Activated CD4-positive, CD25-positive, alpha-beta regulatory T cell treated with anti-CD3 and anti-CD28 coated beads, Interleukin-2, amount 50 U/mL, for 24 hours (primary cell): ENCODE measurements around the gene NR3C1.

Experiments
- ATAC-seq, 2 donors: fragments of 150-1000 bp; cut with Tn5 transposase; one replicate each; pipeline ENCODE4 v1.10.0; 2021; ENCODE audit warnings: mild to moderate bottlenecking in 1 of 2, moderate library complexity in 1 of 2

NR3C1 gene

DNA sequence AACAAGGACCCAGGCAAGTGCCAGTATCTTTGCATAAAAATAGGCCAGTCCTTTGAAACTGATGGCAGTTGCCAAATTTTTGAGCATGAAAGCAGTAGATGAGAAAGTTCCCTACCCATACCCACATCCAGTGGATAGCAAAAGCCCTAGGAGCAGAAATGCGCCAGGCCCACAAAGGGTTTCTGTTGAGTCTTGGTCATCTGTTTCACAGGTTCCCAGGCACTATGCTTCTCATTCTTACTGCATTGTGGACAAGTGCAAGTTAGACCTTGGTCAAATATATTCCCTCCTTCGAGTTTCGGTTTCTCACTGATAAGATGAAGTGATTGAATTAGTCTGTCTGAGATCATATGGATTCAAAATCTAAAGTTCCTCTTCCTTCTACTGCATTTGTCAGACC lies 152.3 kb downstream of the NR3C1 start:
- ATAC-seq: no peak

DNA sequence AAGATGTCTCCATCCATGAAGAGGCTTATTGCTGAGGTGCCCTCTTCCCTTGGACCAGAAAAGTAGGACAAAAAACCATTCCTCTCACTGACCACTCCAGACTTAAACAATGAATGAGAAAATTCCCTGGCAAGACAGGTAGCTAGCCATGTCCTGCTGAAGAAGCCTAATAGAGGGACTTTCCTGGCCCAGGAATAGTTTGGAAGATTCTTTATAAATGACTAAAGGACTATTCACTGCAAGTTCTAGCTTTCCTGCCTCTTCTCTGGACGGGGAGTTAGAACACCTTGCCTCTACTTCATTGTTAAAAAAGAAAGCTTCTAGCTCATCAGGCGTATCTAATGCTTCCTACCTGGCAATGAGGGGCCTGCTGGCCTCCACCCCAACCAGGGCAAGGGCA lies 153.6 kb downstream of the NR3C1 start:
- ATAC-seq: no peak

DNA sequence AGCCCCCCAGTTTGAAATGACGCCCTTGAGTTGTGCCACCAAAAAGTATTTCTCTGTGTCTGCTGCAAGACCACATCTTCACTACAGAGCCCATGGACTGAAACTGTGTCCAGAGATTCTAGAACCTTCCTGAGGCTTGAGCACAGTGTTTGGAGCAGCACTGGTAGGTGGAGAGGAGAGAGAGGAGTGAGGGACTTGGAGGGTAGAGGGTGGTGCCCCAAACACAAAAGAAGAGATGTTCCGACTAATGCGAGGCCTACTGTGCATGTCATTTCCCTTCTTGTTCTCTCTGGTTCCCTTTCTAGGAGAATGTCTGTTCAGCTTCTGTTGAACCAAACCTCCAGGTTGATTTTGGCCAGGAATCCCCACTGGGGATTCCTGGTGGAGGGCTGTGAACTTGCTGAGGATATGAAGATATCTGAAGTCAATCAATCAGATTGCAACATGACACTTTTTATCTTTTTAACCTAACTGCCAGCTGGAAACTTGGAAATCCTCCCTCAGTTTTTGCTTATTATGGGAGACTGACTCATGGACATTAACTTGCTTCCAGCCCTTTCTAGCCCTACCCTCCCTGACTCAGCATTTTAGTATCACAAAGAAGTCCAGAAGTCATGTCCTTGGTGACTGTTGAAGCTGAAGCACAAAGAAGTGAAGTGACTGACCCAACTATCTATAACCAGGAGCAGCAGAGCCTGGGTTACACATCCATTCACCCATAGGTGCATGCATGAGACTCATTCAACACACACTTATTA lies 154.5 kb downstream of the NR3C1 start:
- ATAC-seq: no peak

DNA sequence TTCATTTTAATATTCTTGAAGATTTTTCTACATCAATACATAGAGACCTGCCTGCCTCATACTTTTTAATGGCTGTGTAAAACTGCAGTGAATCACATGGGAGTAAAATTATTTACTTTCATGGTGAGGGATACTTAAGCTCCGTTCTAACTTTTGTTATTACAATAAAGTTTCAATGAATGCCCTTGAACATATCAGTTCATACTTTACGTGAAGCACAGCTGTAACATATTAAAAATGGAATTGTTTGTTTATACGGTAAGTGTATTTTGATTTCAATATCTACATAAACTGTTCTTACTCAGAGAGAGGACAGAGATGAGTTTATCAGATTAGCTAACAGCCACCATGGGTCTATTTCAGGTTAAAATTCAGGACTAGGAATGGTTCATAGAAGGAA lies 155.1 kb downstream of the NR3C1 start:
- ATAC-seq: no peak

DNA sequence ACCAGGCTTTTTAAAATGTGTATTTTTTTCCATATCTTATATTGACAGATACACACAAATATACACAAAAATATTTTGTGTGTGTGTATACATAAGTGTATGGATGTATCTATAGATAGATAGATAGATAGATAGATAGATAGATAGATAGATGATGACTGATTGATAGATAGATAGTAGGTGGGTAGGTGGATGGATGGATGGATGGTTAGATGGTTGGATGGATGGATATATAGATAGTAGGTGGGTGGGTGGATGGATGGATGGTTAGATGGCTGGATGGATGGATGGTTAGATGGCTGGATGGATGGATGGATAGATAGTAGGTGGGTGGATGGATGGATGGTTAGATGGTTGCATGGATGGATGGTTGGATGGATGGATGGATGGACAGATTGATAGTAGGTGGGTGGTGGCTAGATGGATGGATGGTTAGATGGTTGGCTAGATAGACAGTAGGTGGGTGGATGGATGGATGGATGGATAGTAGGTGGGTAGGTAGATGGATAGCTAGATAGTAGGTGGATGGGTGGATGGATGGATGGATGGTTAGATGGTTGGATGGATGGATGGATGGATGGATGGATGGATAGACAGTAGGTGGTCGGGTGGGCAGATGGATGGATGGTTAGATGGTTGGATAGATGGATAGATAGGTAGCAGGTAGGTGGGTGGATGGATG lies 156.2 kb downstream of the NR3C1 start:
- no peak for ATAC-seq

DNA sequence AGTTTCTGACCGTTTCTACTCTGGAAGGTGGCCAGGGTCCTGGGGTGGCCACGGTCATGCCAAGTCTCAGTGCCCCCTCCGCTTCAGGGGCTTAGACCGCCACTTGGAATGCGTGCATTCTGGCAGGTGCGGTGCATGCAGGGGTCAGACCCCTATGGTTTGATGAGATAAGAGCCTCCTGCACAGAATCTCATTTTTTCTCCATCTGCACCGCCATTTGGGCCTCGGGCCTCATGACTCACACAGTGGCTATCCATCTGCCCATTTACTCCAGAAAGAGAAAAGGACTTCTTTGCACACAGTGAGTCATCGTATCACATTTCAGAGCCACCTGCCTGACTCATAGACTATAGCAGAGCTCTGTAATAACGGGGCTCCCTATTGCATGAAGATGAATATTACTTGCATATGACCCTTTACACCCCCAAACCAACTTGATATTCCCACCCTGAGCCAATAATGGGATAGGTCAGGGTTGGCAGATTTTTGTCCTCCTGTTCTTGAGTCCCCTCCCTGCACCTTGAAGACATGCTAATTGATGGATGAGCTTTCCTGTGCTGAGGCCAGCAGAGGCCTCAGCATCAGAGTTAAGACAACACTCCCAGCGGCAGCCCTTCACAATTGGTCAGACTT lies 157.4 kb downstream of the NR3C1 start:
- ATAC-seq: peak in 1 of 2 donors; percentile 35

DNA sequence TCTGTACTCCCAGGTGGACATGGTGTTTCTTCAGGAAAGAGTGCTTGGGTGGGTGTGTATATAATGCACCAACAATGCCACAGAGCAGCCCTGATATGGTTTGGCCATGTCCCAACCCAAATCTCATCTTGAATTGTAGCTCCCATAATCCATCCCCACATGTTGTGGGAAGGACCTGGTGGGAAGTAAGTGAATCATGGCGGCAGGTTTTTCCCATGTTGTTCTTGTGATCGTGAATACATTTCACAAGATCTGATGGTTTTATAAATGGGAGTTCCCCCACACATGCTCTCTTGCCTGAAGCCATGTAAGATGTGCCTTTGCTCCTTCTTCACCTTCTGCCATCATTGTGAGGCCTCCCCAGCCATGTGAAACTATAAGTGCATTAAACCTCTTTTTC lies 158.5 kb downstream of the NR3C1 start:
- ATAC-seq: no peak

DNA sequence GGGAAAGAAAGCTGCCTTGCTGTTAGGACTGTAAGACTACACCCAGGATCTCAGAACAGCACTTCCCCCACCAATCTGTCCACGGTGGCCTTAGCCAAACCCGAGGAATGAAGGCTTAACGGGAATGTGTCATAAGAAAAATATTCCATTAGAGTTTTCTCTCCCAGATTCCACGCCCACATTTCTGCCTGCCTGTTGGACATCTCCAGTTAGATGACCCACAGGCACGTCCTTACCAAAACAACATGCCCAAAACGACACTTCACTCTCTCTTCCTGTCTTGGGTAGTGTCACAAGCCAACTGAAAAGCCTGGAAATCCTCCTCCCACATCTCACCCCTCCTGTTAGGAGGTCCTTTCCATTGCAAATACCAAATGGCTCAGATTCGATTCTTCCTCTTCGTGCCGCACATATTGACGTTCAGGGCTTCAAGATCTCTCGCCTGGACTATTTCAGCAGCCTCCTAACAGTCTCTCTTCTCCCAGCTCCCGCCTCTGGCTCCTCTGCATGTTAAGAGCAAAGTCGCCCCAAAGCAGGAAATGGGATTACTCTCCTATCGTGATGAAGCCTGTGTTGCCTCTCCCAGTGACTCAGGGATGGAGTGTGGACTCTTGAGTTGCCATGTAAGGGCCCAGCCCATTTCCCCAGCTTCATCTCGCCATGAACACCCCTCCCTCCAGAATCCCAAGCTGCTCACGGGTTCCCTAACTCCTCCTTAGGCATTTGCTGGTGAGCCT lies 159.3 kb downstream of the NR3C1 start:
- ATAC-seq: no peak

DNA sequence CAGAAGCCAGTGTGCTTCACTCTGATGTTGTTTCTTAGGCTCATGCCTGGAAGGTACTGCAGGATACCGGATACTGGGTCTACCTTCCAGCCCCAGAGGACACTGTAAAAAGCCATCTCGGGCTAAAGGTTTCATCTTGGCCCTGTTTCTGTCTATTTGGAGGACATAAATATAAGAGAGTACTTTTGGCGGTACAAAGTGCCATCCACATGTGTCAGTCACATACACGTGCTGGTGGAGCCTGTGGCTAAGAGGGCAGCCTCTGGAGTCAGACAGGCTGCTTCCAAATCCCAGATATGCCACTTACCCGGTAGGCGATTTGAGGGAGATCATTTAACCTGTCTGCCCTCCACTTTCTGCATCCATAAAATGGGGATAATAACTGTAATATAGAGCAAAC lies 160.4 kb downstream of the NR3C1 start:
- no peak for ATAC-seq

DNA sequence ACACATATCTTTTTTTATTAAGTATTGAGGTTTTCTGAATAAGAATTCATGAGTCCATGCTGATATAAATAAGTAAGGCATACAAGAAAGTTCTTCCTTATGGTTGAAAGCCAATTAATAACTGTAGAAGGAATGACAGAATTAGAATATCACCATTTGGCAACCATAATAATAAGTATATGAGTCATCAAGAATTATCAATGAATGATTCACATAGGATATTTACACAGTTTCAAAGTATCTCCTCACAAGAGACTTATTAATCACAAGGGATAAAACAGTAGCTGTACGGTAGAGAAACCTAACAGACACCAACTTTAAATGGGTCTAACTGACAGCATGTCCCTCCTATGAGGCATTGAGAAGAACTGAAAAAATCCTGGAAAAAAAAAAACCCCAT lies 161.6 kb downstream of the NR3C1 start:
- peak; percentile 53 to 63 for ATAC-seq

DNA sequence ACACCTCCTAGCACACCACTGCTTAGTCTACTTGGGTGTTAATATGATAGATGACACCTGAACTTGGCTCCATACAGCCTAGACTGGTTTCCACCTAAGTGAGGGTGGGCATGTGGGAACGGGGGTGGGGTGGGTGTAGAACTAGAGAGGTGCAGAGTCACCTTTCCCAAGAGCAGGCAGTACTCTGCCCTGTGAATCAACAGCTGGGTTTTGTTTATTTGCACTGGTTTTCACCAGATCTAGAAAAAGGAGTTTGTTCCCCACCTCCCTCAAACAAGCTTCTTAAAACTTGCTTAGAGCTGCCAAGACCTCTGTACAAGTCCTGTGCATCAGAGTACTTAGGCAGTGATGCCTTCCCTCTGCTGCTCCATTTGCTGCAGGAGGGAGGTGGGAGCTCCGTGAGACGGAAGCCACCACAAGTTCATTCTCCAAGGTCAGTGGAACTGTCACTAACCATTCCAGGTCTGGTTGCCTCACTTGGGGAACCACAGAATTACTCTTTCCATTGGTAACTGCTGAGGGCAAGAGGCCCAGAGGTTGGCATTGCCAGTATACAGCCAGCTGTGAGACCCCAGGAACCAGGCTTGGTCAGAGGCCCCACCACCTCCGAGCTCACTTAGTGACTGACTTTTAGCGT lies 163.5 kb downstream of the NR3C1 start:
- no peak for ATAC-seq

DNA sequence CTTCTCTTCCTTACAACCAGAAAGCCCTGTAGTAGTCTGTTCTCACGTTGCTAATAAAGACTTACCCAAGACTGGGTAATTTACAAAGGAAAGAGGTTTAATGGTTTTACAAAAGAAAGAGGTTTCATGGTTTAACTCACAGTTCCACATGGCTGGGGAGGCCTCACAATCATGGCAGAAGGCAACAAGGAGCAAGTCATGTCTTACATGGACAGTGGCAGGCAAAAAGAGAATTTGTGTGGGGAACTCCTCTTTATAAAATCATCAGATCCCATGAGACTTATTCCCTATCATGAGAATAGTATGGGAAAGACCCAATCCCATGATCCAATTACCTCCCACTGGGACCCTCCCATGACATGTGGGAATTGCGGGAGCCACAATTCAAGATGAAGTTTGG lies 164.9 kb downstream of the NR3C1 start:
- no peak for ATAC-seq

DNA sequence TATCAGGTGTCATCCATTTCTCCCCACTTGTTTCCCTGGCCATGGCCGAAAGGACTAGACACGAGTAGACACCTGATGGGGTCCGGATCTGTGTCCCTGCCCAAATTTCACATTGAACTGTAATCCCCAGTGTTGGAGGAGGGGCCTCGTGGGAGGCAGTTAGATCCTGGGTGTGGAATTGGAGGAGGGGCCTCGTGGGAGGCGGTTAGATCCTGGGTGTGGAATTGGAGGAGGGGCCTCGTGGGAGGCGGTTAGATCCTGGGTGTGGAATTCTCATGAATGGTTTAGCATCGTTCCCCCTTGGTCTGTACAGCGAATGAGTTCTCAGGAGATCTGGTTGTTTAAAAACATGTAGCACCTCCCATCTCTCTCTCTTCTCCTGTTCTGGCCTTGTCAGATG lies 165.8 kb downstream of the NR3C1 start:
- no peak for ATAC-seq

DNA sequence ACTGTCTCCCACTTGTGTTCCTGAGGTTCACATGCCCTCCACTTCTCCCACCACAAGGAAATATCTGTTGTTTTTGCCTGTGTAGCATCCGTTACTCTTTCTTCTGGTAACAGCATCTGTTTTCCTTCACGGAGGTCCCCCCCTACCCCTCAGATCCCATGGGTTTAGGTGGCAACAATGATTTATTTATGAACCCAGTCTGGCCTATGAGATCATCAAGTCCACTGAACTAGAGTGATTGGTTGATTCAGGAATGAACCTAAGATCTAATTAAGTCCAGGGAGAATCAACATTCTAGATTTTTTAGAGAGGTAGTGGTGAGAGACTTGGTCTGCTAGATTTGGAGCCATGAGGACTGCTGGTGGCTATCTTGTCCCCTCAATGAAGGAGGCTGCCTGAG lies 166.8 kb downstream of the NR3C1 start:
- no peak for ATAC-seq

DNA sequence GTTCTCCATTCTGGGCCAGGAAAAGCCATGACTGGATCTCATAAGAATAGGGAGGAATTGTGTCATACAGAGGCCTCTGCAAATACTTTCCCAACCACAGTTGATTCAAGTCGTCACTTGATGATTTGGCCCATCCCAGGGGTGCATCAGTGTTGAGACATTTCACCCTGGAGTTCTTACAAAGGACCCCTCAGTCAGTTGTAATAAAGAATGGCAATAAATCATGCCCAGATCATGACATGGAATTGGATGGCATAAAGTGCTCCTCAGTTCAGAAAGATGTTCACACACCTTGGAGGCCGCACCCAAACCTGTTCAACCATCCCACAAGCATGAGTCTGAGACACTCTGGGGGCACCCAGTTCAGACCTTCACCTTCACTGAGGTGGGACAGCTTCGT lies 168.1 kb downstream of the NR3C1 start:
- ATAC-seq: no peak

DNA sequence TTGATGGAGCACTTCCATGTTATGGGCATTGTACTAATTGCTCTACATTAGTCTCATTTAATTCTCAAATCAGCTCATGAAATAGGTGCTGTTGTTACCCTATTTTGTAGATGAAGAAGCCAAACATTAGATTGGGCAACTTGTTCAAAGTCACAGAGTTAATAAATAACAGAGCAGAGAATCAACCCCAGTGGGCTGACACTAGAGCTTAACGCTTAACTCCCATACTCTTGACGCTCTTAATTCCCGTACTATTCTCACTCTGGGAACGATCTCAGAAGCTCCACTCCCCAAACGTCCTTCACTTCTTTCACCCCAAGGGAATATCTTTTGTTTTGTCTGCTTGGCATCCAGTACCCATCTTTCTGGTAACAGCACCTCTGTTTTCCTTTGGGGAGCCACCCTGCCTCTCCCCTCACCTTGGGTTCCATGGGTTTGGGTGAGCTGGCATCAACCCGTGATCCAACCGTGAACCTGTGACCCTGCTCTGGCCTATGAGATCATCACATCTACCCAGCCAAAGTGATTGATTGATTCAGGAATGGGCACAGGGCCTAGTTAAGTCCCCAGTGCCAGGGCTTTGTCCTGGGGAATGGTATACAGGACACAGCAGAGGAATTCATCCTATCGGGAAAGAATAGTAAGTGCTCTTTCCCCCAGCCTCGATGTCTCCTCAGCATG lies 169.2 kb downstream of the NR3C1 start:
- ATAC-seq: no peak

DNA sequence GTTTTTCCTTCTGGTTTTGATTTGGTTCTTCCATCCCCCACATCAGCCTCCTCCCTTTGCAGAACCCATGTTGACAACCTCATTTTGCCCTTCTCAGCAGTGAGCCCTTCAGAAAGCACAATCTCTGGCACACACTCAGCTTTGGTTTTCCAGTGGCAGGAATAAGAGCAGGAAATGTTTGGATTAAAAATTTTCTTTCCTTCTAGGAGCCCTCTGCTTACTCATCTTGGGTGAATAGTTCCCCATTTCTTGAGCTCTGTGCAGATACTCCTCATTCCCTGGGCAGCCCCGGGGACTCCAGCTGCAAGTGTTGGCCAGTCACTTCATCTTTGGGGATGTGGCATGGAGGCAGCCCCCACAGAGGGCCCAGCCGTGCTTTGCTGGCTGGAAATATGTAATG lies 170.5 kb downstream of the NR3C1 start:
- no peak for ATAC-seq

DNA sequence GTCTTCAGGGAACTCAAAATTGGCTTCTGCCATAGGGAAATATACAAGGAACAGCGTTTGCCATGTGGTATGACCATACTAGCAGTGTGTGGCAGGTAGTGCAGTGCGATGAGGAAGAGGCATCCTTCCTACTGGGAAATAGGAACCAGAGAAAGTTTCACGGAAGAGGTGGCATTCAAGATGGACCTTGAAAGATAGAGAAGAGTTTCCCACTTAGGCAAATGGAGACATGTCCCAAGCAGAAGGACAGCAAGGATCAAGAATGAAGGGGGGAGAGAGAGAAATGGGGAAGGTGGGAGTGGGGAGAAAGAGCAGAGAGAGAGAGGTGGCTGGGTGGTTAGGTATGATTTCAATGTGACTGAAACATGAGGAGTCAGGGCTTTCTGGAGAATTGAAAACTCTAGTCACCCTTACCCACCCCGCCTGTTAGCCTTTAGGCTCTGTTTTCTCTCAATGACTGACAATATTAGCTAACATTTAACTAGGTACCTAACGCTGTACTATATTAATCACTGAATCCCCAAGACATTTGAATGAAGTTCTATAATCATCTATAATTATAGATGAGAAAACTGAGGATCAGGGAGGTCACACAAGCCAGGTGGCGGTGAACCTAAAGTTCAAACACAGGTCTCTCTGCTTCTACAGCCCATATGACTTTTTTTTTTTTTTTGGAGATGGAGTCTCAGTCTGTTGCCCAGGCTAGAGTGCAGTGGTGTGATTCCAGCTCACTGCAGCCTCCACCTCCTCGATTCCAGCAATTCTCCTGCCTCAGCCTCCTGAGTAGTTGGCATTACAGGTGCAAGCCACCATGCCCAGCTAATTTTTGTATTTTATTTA lies 171.3 kb downstream of the NR3C1 start:
- ATAC-seq: no peak

DNA sequence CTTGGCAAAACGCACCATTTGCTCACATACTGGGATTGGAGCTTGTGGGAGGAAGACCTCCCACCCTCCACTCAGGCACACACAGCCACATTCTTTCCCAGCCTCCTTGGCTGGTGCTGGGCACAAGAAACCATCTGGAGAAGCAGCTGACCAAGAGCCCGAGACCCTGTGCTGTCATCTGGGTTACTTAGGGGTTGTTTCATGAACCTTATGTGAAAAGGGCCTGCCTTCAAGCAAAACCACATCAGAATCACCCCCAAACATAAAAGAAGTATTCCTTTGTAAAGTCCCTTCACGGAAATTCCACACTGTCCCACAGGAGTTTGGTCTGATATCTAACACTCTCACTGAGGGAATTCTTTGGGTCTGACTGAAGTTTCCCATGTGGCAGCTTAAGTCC lies 172.1 kb downstream of the NR3C1 start:
- ATAC-seq: no peak

DNA sequence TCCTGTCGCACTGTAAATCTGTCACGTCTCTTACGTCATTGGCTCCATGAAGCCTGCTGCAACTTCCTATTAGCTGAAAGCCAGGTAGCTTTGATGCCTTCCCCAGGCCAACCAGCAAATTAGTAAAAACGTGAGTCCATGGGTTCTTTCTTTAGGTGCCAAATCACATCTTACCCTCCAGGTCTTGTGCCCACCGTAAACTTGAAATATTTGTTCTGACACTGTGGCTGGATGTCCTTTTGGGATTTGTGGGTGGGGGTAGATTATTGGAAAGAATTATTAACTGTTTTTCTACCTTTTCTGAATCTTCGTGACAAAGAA lies 172.8 kb downstream of the NR3C1 start:
- ATAC-seq: no peak

DNA sequence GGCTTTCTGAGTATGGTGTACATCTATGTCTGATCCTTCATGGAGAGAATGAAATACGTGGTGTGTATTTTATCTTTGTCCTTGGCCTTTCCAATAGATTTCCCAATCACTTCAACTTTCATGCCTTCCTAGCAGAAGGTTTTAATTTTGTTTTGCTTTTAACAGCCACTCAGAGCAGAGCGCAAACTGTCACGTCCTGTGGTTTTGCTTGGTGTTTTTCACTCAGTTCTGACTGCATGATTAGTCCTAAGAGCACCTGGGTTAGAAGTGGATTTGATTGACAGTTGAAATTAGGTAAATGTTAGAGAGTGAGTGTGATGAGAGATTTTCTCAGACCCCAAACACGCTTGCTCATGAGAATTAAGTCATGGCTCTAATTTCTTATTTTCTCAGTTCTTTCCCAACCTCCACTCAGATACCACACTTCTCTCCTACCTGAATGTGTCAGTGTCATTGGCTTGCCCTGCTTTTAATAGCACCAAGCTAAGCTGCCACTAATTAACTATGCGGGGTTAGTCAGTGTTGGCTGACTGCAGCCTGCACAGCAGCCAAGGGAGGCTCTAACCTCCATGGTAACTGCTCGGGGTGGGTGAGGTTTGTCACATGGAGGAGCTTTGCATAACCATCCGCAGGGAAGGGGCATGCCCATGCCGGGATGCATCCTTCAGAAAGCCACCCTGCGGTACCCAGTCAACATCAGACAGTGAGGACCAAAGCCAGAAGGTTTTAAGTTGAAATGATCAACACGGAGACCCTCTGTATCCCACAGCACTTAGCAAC lies 173.4 kb downstream of the NR3C1 start:
- ATAC-seq: peak; percentile 91 to 92
